Cardiac fibroblast (primary cell): ENCODE measurements around the gene SMG6.

Source experiments
- DNase-seq, 2 donors: peaks; one replicate each; pipeline versions ENCODE4 v3.0.0 to v3.0.0-alpha.2; 2010; ENCODE audit warnings: low read depth in 2 of 2
- H3K4me3 ChIP-seq, 2 donors: replicated peaks in 1 of 2; 1 replicate in 1 of 2; 2 replicates in 1 of 2; pipeline ENCODE4 v1.5.1; 2011; ENCODE audit warnings: low read depth in 2 of 2, low read length in 2 of 2, mild to moderate bottlenecking in 2 of 2, moderate library complexity in 1 of 2
- CTCF ChIP-seq: IDR thresholded peaks from one replicate; pipeline ENCODE4 v1.5.1; 2011; ENCODE audit warnings: low read depth, mild to moderate bottlenecking, low read length, inconsistent platforms

SMG6 gene

DNA sequence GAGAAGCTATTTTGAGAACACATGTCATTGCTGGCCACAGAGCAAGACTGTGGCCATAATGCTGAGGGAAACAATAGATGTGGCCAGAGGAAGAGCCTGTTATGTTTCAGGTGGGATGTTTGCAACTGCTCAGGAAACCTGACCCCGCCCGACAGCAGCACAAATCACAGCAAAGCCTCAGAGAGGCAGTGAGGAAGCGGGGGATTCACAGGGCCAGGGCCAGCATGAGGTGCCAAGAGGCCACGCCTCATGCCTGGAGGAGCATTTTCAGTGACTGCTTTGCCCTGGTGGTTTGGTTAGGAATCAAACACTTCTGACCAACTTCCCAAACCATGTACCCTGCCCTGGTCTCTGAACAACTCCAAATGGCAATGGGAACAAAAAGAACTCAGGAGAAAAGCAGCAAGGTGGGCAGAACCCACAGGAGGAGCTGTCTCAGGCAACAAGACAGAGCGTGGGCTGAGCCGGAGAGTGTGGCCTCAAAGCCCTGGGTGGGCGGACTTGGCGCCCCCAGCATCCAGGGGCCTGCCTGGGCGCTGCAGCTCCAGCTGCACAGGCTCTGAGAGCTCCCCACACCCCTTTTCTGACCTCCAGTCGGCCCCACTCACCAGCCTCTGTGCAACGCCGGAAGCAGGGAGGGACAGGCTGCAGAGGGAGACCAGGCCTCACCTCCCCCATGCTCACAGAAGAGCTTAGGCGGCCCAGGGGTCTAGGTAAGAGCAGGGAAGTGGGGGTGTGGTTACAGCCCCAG, 228.1 kb downstream of the SMG6 start:
- peak in 1 of 2 donors; percentile 79 for DNase-seq
- H3K4me3 ChIP-seq: no peak overlapping the region
- TF ChIP-seq CTCF: peak; percentile 6

GRCh38 chr17:2074919-2075318, 228.7 kb downstream of the SMG6 start:
- no peak overlapping the region for H3K4me3 ChIP-seq
- no peak for TF ChIP-seq CTCF
- DNase-seq: no peak

DNA sequence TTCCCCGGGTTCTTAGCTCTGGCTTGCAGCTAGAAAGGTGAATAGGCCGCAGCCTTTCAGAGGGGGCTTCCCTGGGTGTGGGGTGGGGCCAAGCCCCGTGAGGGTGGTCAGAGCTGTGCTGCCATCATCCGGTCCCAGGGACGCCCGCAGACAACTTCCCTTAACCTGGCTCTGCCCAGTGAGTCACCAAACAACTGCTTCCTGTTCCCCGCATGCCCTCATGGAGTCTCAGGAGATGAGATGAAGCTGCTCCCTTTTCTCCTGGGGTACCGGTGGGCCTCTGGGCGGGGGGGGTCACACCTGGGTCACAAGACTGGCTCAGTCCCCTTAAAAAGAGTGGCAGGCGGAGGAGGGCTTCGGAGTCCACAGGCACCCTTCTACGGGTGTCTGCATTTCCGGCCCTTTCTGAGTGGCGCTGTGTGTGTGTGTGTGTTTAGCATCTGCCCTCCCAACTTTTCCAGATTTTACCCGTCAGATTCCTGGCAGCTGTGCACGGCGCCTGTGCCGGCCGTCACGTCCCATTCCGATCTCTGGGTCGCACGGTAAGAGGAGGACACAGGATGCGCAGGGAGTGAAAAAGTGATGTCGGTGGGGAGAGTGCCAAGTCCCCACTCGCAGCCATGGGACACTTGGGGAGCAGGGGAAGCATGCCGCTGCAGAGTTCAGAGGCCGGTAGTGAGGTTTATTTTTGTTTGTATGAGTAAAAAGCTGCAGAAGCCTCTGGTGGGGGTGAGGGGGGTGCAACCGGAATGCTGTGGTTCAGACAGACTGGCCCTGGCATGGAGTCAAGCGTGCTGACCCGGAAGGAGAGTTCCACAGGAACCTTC, 231.9 kb downstream of the SMG6 start:
- DNase-seq: peak; percentile 86 to 87
- TF ChIP-seq CTCF: peak; percentile 1

DNA sequence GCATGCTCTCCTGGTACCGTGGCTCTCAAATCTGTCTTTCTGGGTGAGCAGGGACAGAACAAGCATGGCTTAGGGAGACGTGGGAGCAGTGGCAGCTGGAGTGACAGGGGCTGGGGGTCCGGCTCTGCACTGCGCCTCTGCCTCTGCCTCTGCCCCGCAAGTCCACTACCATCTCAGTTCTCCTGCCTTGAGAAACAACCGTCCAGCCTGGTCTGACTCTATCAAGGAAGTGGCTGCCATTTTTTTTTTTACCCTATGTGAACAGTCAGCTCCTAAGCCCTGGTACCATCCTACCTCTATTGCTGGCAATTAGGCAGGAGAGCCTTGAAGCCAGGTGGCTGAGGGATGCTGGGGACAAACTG, 232.6 kb downstream of the SMG6 start:
- DNase-seq: no peak
- no peak overlapping the region for H3K4me3 ChIP-seq
- TF ChIP-seq CTCF: no peak

More for the DNA sequence above, 231.9 kb downstream of the SMG6 start:
- no peak overlapping the region for H3K4me3 ChIP-seq

GRCh38 chr17:2070241-2071023, 233.2 kb downstream of the SMG6 start:
- H3K4me3 ChIP-seq: no peak overlapping the region
- no peak for DNase-seq
- TF ChIP-seq CTCF: no peak

DNA sequence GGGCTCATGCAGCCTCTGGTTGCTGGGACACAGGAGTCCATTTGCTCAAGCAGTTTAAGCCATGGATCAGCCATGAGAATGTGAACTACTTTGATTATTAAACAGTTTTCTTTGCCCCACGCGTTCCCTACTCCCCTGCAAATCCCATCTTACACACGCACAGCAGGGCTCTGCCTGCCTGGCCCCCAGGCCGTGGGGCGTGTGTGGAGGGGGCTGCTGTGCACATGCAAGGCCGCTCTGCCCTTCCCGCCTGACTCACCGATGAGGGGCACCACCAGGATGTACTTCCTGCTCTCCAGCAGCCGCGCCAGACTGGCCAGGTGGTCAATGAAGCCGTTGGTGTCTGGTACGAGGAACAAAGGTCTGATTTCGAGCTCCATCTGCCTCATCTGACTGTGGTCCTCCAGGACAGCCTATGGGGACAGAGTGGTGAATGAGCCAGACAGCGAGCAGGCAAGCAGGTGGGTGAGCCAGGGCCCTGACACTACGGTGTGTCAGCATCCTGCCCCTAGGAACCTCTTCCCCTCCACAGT, 235.0 kb downstream of the SMG6 start:
- DNase-seq: peak; percentile 29 to 81
- no peak overlapping the region for H3K4me3 ChIP-seq
- TF ChIP-seq CTCF: no peak
